HepG2 (cell line): ENCODE results near the gene VWC2L. TPM values are rescaled to one million over a fixed set of nuclear protein-coding genes. Genes with fewer than 3 reads are reported as not detected.

Experiments used
- ATAC-seq: fragments of 200-7000 bp; cut with Tn5 transposase; 3 replicates; pipeline ENCODE4 v1.9.1; 2020; ENCODE audit warnings: mild to moderate bottlenecking, moderate library complexity
- BruUV-seq: library from RNA; stranded (reverse); fragments of 400-500 nt; replicated peaks from 2 replicates; lab custom pipeline; 2021; lab: Mats Ljungman, UMichigan
- CTCF ChIA-PET: fragments of 300-600 bp; formaldehyde crosslinking; extraction: SDS; loops from one replicate; lab custom pipeline; 2021; ENCODE audit warnings: low total read pairs, inconsistent platforms, low intra/inter-chr PET ratio; lab: Yijun Ruan, JAX
- POLR2A ChIA-PET: fragments of 350-600 bp; sonication (Branson Sonifier 250); formaldehyde crosslinking; loops from one replicate; lab custom pipeline; 2020; ENCODE audit warnings: antibody characterized with exemption, inconsistent platforms; lab: Yijun Ruan, JAX
- DNase-seq: peaks from one replicate; pipeline ENCODE4 v3.0.0-alpha.2; 2015; ENCODE audit warnings: low spot score
- FAIRE-seq: peaks from 3 replicates; lab custom pipeline; 2011; peaks lifted over from hg19 to GRCh38; lab: Jason Lieb, UNC
- H2AFZ ChIP-seq: one replicate; pipeline ENCODE4 v1.6.1; 2011; ENCODE audit warnings: low read length, inconsistent platforms
- H3K27ac ChIP-seq: fragments of 300-600 bp; 3 replicates; pipeline ENCODE4 v1.8.0; 2011; ENCODE audit warnings: mixed run types, mild to moderate bottlenecking, mixed read lengths, low read length, inconsistent platforms; ENCODE audit not compliant: insufficient read depth; ENCODE audit errors: extremely low read length
- H3K27me3 ChIP-seq, 2 experiments: fragments of 200-600 bp in 1 of 2; 2 replicates in 1 of 2; 3 replicates in 1 of 2; pipeline versions ENCODE4 v1.6.0 to v1.8.0; 2011; ENCODE audit warnings: low read length in 2 of 2, mild to moderate bottlenecking in 2 of 2, moderate library complexity in 2 of 2, inconsistent platforms in 1 of 2; ENCODE audit not compliant: insufficient read depth in 2 of 2, control insufficient read depth in 1 of 2
- H3K36me3 ChIP-seq, 2 experiments: fragments of 200-600 bp in 1 of 2; replicated peaks in 1 of 2; 2 replicates in 1 of 2; 3 replicates in 1 of 2; pipeline versions ENCODE4 v1.5.1 to v1.8.0; 2011; ENCODE audit warnings: low read length in 2 of 2, inconsistent platforms in 1 of 2; ENCODE audit not compliant: insufficient read depth in 2 of 2, control insufficient read depth in 1 of 2
- H3K4me1 ChIP-seq: 2 replicates; pipeline ENCODE4 v1.5.1; 2012; ENCODE audit warnings: low read length, inconsistent platforms; ENCODE audit not compliant: insufficient read depth
- H3K4me2 ChIP-seq: 2 replicates; pipeline ENCODE4 v1.6.0; 2011; ENCODE audit warnings: low read depth, low read length, inconsistent platforms
- H3K4me3 ChIP-seq, 3 experiments: fragments of 200-600 bp in 1 of 3; sonication (generic), shearing (Covaris generic) in 1 of 3; replicated peaks in 1 of 3; 2 replicates each; pipeline ENCODE4 v1.5.1; 2011 to 2016; ENCODE audit warnings: low read length in 3 of 3, inconsistent platforms in 2 of 3, low read depth in 2 of 3, mild to moderate bottlenecking in 2 of 3, control low read depth in 1 of 3, mixed read lengths in 1 of 3; ENCODE audit not compliant: insufficient read depth in 1 of 3
- H3K79me2 ChIP-seq: one replicate; pipeline ENCODE4 v1.6.1; 2011; ENCODE audit warnings: low read length, inconsistent platforms; ENCODE audit not compliant: insufficient read depth
- H3K9ac ChIP-seq: 2 replicates; pipeline ENCODE4 v1.6.0; 2011; ENCODE audit warnings: mild to moderate bottlenecking, low read depth, low read length, inconsistent platforms; ENCODE audit not compliant: insufficient read depth
- H3K9me3 ChIP-seq: 2 replicates; pipeline ENCODE4 v1.5.1; 2012; ENCODE audit warnings: mild to moderate bottlenecking, low read length
- H4K20me1 ChIP-seq: 2 replicates; pipeline ENCODE4 v1.6.0; 2011; ENCODE audit warnings: inconsistent platforms, mild to moderate bottlenecking, low read length, moderate library complexity; ENCODE audit not compliant: insufficient read depth
- ATRX ChIP-seq: sonication (generic); formaldehyde crosslinking; IDR thresholded peaks from 2 replicates; pipeline ENCODE4 v1.4.0; 2020; ENCODE audit warnings: missing genetic modification reagents, borderline replicate concordance
- E2F5 ChIP-seq: sonication (generic); formaldehyde crosslinking; conservative IDR thresholded peaks from 2 replicates; pipeline ENCODE4 v1.4.0; 2020; ENCODE audit warnings: missing genetic modification reagents
- GZF1 ChIP-seq: sonication (generic); formaldehyde crosslinking; IDR thresholded peaks from 2 replicates; pipeline ENCODE4 v1.5.1; 2020; ENCODE audit warnings: mild to moderate bottlenecking, missing genetic modification reagents
- MED8 ChIP-seq: sonication (generic); formaldehyde crosslinking; IDR thresholded peaks from 2 replicates; pipeline ENCODE4 v1.8.1; 2023; ENCODE audit warnings: mild to moderate bottlenecking, missing genetic modification reagents; ENCODE audit not compliant: insufficient replicate concordance
- NRL ChIP-seq: sonication (generic); formaldehyde crosslinking; IDR thresholded peaks from 2 replicates; pipeline ENCODE4 v1.5.0; 2020; ENCODE audit warnings: missing genetic modification reagents, mild to moderate bottlenecking, moderate library complexity, borderline replicate concordance
- RFX1 ChIP-seq: fragments of 450-650 bp; IDR thresholded peaks from 2 replicates; pipeline ENCODE4 v1.6.1; 2017
- TFDP1 ChIP-seq: IDR thresholded peaks from 2 replicates; pipeline ENCODE4 v1.6.1; 2016; ENCODE audit warnings: missing compliant biosample characterization, missing genetic modification reagents, borderline replicate concordance
- TOPORS ChIP-seq: sonication (generic); formaldehyde crosslinking; IDR thresholded peaks from 2 replicates; pipeline ENCODE4 v1.8.0; 2023; ENCODE audit warnings: mild to moderate bottlenecking, missing genetic modification reagents
- ZBTB37 ChIP-seq: sonication (generic); formaldehyde crosslinking; IDR thresholded peaks from 2 replicates; pipeline ENCODE4 v1.4.0; 2020; ENCODE audit warnings: mild to moderate bottlenecking, missing genetic modification reagents
- ZNF296 ChIP-seq: sonication (generic); formaldehyde crosslinking; conservative IDR thresholded peaks from 2 replicates; pipeline ENCODE4 v1.5.0; 2020; ENCODE audit warnings: mild to moderate bottlenecking, missing genetic modification reagents
- ZNF75D ChIP-seq: sonication (generic); formaldehyde crosslinking; IDR thresholded peaks from 2 replicates; pipeline ENCODE4 v1.8.1; 2023; ENCODE audit warnings: missing genetic modification reagents, mild to moderate bottlenecking, borderline replicate concordance
- WGBS: methylation state at CpG from one replicate; pipeline ENCODE4 v1.1.6; 2017; ENCODE audit warnings: low lambda C conversion rate; 5-methylcytosine and 5-hydroxymethylcytosine counted together
- in situ Hi-C: cut with HindIII; loops from 2 replicates; pipeline ENCODE4 v1.10.0; 2017; ENCODE audit warnings: low pct_unique_long_range_greater_than_20kb; ENCODE audit not compliant: extremely low pct_ligation_motif_present
- intact Hi-C: fragments of 100-400 bp; cut with micrococcal nuclease; formaldehyde crosslinking; loops from one replicate; pipeline ENCODE4 v1.10.0; 2022; ENCODE audit not compliant: unreplicated experiment
- polyA plus RNA-seq, 8 experiments: library from polyadenylated mRNA; depleted of rRNA in 3 of 8; stranded (reverse) in 7 of 8; unstranded in 1 of 8; fragments of >200 nt; fragmentation: Illumina TruSeq in 4 of 8; extraction: Trizol in 4 of 8; gene quantifications; 2 replicates each; pipeline versions ENCODE4 v1.2.1 to v1.2.3, GENCODE V29; 2011 to 2016; ENCODE audit warnings: low read depth in 4 of 8, missing spikeins in 1 of 8, mixed read lengths in 1 of 8; ENCODE audit not compliant: insufficient read depth in 1 of 8
- total RNA-seq, 5 experiments: library from RNA; depleted of rRNA; stranded (reverse); fragments of >200 nt; fragmentation: Illumina TruSeq; extraction: Trizol; gene quantifications; 2 replicates each; pipeline ENCODE4 v1.2.3, GENCODE V29; 2016; ENCODE audit warnings: low read depth in 1 of 5
- TF ChIP-seq, protein P1 (sequence below), 2 experiments: sonication (generic) in 1 of 2; formaldehyde crosslinking in 1 of 2; IDR thresholded peaks; 2 replicates each; pipeline versions ENCODE4 v1.4.0 to v1.6.1; 2018 to 2020; ENCODE audit warnings: missing genetic modification reagents in 2 of 2, borderline replicate concordance in 1 of 2, low read depth in 1 of 2, mild to moderate bottlenecking in 1 of 2, missing biosample characterization in 1 of 2
- TF ChIP-seq, protein P2 (sequence below): sonication (generic); formaldehyde crosslinking; IDR thresholded peaks from 2 replicates; pipeline ENCODE4 v1.9.0; 2021; ENCODE audit warnings: missing genetic modification reagents, mild to moderate bottlenecking, borderline replicate concordance
- TF ChIP-seq, protein P3 (sequence below): IDR thresholded peaks from 2 replicates; pipeline ENCODE4 v1.6.1; 2016; ENCODE audit warnings: missing genetic modification reagents, missing compliant biosample characterization
- TF ChIP-seq, protein P4 (sequence below): sonication (generic); formaldehyde crosslinking; IDR thresholded peaks from 2 replicates; pipeline ENCODE4 v1.5.0; 2020; ENCODE audit warnings: missing genetic modification reagents

The VWC2L gene
- total and polyA plus RNA-seq, 2 of the 13 experiments (the other 11 are each of a cell fraction or from before 2014, with no cell fraction given) = not detected

DNA sequence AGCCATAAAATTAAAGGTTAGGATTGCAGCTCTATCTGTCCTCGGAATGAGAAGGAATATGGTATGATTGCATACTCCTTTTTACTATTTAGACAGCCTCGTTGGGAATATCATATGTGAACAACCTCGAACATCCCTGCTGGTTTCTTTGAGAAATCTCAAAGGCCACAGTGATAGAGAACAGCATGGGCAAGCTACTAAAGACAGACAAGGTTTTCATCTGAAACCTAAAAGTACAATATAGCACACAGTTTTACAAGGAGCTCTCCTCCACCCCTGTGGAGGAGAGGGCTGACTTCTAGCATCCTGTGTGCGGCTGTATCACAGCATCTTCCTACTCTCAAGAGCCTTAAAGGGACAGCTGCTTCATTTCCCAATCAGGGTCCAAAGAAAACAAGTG, 104.3 kb downstream of the VWC2L start:
- H3K4me2 ChIP-seq = no peak overlapping the region
- no peak for DNase-seq
- intact Hi-C loops (no loop called here), in situ Hi-C loops (no loop called here)
- no peaks in the 10 kb centered on the region for H3K9me3 ChIP-seq
- BruUV-seq = no TSS peak
- no peaks in the 10 kb centered on the region for H4K20me1 ChIP-seq
- no peaks in the 10 kb centered on the region for H3K79me2 ChIP-seq
- H3K9ac ChIP-seq = no peak overlapping the region
- no peak for TF ChIP-seq ZBTB37 (CRISPR knock-in tag)
- TF ChIP-seq MED8 (CRISPR knock-in tag) = no peak
- no peak for TF ChIP-seq ATRX
- TF ChIP-seq RFX1 = no peak
- no peak for TF ChIP-seq ZNF296 (CRISPR knock-in tag)
- TF ChIP-seq TOPORS (CRISPR knock-in tag) = no peak
- TF ChIP-seq, protein P1, sequence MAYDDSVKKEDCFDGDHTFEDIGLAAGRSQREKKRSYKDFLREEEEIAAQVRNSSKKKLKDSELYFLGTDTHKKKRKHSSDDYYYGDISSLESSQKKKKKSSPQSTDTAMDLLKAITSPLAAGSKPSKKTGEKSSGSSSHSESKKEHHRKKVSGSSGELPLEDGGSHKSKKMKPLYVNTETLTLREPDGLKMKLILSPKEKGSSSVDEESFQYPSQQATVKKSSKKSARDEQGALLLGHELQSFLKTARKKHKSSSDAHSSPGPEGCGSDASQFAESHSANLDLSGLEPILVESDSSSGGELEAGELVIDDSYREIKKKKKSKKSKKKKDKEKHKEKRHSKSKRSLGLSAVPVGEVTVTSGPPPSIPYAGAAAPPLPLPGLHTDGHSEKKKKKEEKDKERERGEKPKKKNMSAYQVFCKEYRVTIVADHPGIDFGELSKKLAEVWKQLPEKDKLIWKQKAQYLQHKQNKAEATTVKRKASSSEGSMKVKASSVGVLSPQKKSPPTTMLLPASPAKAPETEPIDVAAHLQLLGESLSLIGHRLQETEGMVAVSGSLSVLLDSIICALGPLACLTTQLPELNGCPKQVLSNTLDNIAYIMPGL (CRISPR knock-in tag; IDR thresholded peaks at IDR 0.05; ENCODE audit: borderline replicate concordance in 1 of 2, low read depth in 1 of 2) = no peak
- no peak for TF ChIP-seq ZNF75D (CRISPR knock-in tag)
- TF ChIP-seq, protein P2, sequence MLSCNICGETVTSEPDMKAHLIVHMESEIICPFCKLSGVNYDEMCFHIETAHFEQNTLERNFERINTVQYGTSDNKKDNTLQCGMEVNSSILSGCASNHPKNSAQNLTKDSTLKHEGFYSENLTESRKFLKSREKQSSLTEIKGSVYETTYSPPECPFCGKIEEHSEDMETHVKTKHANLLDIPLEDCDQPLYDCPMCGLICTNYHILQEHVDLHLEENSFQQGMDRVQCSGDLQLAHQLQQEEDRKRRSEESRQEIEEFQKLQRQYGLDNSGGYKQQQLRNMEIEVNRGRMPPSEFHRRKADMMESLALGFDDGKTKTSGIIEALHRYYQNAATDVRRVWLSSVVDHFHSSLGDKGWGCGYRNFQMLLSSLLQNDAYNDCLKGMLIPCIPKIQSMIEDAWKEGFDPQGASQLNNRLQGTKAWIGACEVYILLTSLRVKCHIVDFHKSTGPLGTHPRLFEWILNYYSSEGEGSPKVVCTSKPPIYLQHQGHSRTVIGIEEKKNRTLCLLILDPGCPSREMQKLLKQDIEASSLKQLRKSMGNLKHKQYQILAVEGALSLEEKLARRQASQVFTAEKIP = no peak
- TF ChIP-seq GZF1 (CRISPR knock-in tag) = no peak
- TF ChIP-seq TFDP1 (CRISPR knock-in tag) = no peak
- TF ChIP-seq, protein P3, sequence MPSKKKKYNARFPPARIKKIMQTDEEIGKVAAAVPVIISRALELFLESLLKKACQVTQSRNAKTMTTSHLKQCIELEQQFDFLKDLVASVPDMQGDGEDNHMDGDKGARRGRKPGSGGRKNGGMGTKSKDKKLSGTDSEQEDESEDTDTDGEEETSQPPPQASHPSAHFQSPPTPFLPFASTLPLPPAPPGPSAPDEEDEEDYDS (CRISPR knock-in tag) = no peak
- TF ChIP-seq E2F5 = no peak
- TF ChIP-seq, protein P4, sequence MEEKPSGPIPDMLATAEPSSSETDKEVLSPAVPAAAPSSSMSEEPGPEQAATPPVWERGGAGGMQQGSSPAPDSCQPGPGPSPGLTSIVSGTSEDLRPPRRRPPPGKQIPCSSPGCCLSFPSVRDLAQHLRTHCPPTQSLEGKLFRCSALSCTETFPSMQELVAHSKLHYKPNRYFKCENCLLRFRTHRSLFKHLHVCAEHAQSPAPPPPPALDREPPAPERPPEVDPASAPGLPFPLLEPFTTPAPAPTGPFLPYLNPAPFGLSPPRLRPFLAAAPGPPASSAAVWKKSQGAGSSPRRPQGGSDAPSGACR = no peak
- TF ChIP-seq NRL = no peak
- no peaks in the 10 kb centered on the region for H3K27me3 ChIP-seq
- H3K36me3 ChIP-seq = no peaks in the 10 kb centered on the region
- no peak for ATAC-seq
- FAIRE-seq = no peak
- POLR2A ChIA-PET = no interaction called here
- CTCF ChIA-PET = no interaction called here
- H3K4me3 ChIP-seq = no peak overlapping the region
- no peaks in the 10 kb centered on the region for H3K4me1 ChIP-seq
- no peak overlapping the region for H2AFZ ChIP-seq
- 1% methylated on average over 4 of the region's 4 CpGs for WGBS
- H3K27ac ChIP-seq = no peak overlapping the region
